ENCODE data around the gene CDH4. TPM values are rescaled to one million over a fixed set of nuclear protein-coding genes. Genes with fewer than 3 reads are reported as not detected.

The CDH4 gene
- total RNA-seq, 4 donors from 2014 or later: 0.71 to 4.2 (median 2.9) TPM

- intact Hi-C loops (cut with DNase I; ENCODE audit: low total_unique reads): loop anchor here (10.0 kb wide), 1 partner anchor 485 kb away; no protein-coding TSS in a partner anchor
- no peak for DNase-seq (ENCODE audit: low spot score in 2 of 2)
- WGBS, 2 donors: 84 to 93% methylated on average over 14 of the region's 14 CpGs
- TF ChIP-seq CTCF (IDR thresholded peaks at IDR 0.05): no peak
- no peak for TF ChIP-seq POLR2A (IDR thresholded peaks at IDR 0.05)
- no peak overlapping the region for H3K4me3 ChIP-seq (ENCODE audit: low read depth, poor library complexity, severe bottlenecking)
Measured at GRCh38 chr20:61300293-61300692, 48.2 kb downstream of the CDH4 start.

DNA sequence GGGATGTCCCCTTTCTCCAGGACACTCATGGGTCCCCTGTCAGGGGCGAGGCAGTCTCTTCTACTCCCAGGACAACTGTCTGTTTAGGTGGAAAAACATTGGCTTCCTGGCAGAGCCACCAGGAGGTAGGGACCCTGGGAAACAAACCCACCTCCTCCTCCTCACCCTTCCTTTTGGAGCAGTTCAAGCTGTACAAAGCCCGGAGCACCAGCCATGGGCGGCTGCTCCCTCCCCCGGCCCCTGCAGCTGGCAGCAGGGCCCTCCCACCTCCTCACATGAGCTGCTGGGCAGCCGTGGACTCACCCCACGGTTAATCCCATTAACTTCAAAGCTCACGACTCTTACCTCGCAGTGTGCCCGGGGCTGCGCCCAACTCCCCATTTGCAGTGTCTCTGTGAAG is 48.6 kb downstream of the CDH4 start:
- DNase-seq (ENCODE audit: low spot score in 2 of 2): no peak
- no peak overlapping the region for H3K4me3 ChIP-seq (ENCODE audit: low read depth, poor library complexity, severe bottlenecking)
- WGBS, 2 donors: 73 to 76% methylated on average over 6 to 10 of the region's 10 CpGs
- TF ChIP-seq CTCF (IDR thresholded peaks at IDR 0.05) (no peak), POLR2A (IDR thresholded peaks at IDR 0.05) (no peak)
- intact Hi-C loops (cut with DNase I; ENCODE audit: low total_unique reads): loop anchor here (10.0 kb wide), 1 partner anchor 484 kb away; no protein-coding TSS in a partner anchor

GRCh38 chr20:61301711-61302525 is 49.9 kb downstream of the CDH4 start:
- WGBS, 2 donors: 66 to 75% methylated on average over 21 of the region's 21 CpGs
- DNase-seq (ENCODE audit: low spot score in 2 of 2): no peak
- intact Hi-C loops (cut with DNase I; ENCODE audit: low total_unique reads): loop anchor here (10.0 kb wide), 1 partner anchor 483 kb away; no protein-coding TSS in a partner anchor
- no peak overlapping the region for H3K4me3 ChIP-seq (ENCODE audit: low read depth, poor library complexity, severe bottlenecking)
- TF ChIP-seq POLR2A (IDR thresholded peaks at IDR 0.05) (no peak), CTCF (IDR thresholded peaks at IDR 0.05) (no peak)

- intact Hi-C loops (cut with DNase I; ENCODE audit: low total_unique reads): loop anchor here (10.0 kb wide), 1 partner anchor 482 kb away; no protein-coding TSS in a partner anchor
- TF ChIP-seq POLR2A (IDR thresholded peaks at IDR 0.05): no peak
- no peak for TF ChIP-seq CTCF (IDR thresholded peaks at IDR 0.05)
- H3K4me3 ChIP-seq (ENCODE audit: low read depth, poor library complexity, severe bottlenecking): no peak overlapping the region
- no peak for DNase-seq (ENCODE audit: low spot score in 2 of 2)
- WGBS, 2 donors: 92 to 94% methylated on average over 8 of the region's 8 CpGs
Measured at GRCh38 chr20:61303217-61303616, 51.2 kb downstream of the CDH4 start.

DNA sequence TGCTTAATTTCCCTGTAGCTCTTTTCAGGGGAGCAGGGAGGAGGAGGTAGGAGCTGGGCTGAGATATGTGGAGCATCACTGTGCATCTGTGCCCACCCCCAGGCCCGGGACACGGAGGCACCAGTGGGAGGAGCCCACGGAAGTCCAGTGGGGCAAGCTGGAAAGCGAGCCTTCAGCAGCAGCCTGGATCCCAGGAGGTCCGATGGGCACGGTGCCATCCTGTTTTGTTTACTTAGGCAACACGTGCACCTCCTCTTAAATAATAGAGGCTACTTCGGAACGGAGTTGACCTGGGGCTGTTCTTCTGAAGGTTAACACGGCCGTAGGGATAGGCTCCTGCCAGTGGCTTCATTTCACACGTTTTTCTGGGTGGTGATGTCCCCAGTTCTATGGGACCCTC is 51.6 kb downstream of the CDH4 start:
- no peak for TF ChIP-seq POLR2A (IDR thresholded peaks at IDR 0.05)
- no peak for TF ChIP-seq CTCF (IDR thresholded peaks at IDR 0.05)
- H3K4me3 ChIP-seq (ENCODE audit: low read depth, poor library complexity, severe bottlenecking): no peak overlapping the region
- WGBS, 2 donors: 80 to 81% methylated on average over 12 of the region's 12 CpGs
- no peak for DNase-seq (ENCODE audit: low spot score in 2 of 2)
- intact Hi-C loops (cut with DNase I; ENCODE audit: low total_unique reads): loop anchor here (10.0 kb wide), 1 partner anchor 481 kb away; no protein-coding TSS in a partner anchor
